ENCODE measurements around the gene ZFAND5. TPM values are rescaled to one million over a fixed set of nuclear protein-coding genes. Genes with fewer than 3 reads are reported as not detected.

ZFAND5 gene
- total RNA-seq = 189 TPM

DNA sequence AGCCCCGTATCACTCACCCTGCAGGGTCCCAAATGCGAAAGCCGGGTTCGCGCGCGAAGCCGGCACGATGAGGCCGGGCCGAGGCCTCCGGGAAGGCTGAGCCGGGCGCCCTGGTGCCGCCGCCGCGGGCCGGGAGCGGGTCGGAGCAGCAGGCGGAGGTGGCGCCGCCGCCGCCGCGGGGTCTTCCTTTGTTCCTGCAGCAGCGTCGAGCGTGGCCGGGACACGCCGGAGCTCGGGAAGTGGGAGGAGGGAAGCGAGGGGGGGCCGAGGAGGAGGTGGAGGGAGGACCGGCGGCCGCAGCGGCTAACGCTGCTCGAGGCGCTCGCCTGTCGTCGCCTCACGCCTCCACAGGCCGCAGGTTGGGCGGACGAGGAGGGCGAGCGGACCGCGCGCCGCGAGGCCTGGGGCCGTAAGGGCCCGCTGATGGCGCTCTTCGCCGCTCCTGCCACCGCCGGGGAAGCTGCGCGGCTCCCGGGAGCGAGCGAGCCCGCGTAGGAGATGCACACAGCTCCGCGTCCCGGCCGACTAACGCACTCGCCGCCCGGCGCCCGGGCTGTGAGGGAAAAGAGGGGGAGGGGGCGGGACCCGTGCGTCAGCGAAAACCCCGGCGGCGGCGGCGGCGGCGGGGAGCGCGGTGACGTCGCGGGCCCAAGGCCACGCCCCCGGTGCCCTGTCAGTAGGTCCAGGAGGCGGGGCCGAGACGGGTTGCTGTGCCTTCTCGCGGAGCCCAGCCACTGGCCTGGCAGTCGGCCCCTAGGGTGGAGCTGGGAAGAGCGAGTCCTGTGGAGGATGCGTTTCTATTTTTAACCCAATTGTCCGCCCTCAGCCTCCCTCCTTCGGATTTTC lies at the start of gene ZFAND5:
TSS of gene ZFAND5 (minus strand) at position 530 of the 846 bp plus-strand sequence. CDS start 4,430 bp downstream, outside the sequence.
- TF ChIP-seq, protein P1, sequence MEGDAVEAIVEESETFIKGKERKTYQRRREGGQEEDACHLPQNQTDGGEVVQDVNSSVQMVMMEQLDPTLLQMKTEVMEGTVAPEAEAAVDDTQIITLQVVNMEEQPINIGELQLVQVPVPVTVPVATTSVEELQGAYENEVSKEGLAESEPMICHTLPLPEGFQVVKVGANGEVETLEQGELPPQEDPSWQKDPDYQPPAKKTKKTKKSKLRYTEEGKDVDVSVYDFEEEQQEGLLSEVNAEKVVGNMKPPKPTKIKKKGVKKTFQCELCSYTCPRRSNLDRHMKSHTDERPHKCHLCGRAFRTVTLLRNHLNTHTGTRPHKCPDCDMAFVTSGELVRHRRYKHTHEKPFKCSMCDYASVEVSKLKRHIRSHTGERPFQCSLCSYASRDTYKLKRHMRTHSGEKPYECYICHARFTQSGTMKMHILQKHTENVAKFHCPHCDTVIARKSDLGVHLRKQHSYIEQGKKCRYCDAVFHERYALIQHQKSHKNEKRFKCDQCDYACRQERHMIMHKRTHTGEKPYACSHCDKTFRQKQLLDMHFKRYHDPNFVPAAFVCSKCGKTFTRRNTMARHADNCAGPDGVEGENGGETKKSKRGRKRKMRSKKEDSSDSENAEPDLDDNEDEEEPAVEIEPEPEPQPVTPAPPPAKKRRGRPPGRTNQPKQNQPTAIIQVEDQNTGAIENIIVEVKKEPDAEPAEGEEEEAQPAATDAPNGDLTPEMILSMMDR (IDR thresholded peaks at IDR 0.05) = no peak
- intact Hi-C loops (cut with DNase I) = loop anchor here (2.0 to 10.0 kb wide), 12 partner anchors 60 to 1950 kb away; partner anchors contain the start of genes ALDH1A1, CEMIP2 and KLF9
- peak within 1 kb of the TSS; percentile 92 to 99 for H3K4me3 ChIP-seq
- H3K4me1 ChIP-seq = peaks cover 0 to 11% of the 10 kb centered on the region in 2 donors
- H3K27me3 ChIP-seq = no peaks in the 10 kb centered on the region
- DNase-seq (ENCODE audit: low spot score in 2 of 2) = peak; percentile 96 to 99
- H3K27ac ChIP-seq = peak within 1 kb of the TSS; percentile 100
- no peaks in the 10 kb centered on the region for H3K9me3 ChIP-seq
- peaks cover 4 to 7% of the 10 kb centered on the region in 2 donors for H3K36me3 ChIP-seq

DNA sequence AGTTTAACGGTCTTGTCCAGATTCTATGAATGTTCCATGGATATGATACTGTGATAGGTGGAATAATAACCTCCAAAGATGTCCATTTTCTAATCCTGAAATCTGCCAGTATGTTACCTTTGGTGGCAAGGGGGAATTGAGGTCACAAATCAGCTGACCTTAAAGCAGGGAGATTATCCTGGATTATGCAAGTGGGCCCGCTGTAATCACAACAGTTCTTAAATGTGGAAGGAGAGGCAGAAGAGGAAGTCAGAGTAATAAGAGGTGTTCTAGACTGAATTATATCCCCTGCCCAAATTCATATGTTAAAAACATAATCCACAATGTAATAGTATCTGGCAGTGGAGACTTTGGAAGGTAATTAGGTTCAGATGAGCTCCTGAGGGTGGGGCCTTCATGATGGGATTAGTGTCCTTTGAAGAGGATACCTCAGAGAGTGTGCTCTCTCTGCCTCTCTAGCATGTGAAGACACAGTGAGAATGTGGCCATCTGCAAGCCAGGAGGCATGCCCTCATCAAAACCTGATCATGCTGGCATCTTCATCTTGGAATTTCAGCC lies 47.6 kb upstream of the ZFAND5 start:
- no peak overlapping the region for H3K4me3 ChIP-seq
- no peak overlapping the region for H3K27ac ChIP-seq
- H3K9me3 ChIP-seq = no peaks in the 10 kb centered on the region
- DNase-seq (ENCODE audit: low spot score in 2 of 2) = no peak
- H3K4me1 ChIP-seq = no peaks in the 10 kb centered on the region
- TF ChIP-seq, protein P1 (IDR thresholded peaks at IDR 0.05) = no peak
- H3K36me3 ChIP-seq = no peaks in the 10 kb centered on the region
- H3K27me3 ChIP-seq = no peaks in the 10 kb centered on the region
- intact Hi-C loops (cut with DNase I) = no loop called here

DNA sequence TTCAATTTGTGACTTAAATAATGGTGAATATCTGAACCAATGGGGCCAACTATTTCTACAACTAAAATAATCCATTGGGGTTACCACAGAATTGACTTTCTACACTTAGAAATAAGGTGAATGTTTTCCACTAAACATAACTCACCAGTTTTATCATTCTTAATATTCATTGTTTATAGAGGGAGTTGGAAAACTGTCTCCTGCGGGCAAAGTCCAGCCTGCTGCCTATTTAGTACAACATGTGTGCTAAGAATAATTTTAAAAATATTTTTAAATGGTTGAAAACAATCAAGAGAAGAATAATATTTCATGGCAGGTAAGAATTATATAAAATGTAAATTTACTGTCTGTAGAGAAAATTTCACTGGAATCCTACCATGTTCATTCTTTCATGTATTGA lies 45.2 kb upstream of the ZFAND5 start:
- intact Hi-C loops (cut with DNase I) = no loop called here
- Histone ChIP-seq H3K4me1 (no peaks in the 10 kb centered on the region), H3K4me3 (no peak overlapping the region), H3K27me3 (no peaks in the 10 kb centered on the region), H3K36me3 (no peaks in the 10 kb centered on the region), H3K27ac (no peak overlapping the region), H3K9me3 (no peaks in the 10 kb centered on the region)
- DNase-seq (ENCODE audit: low spot score in 2 of 2) = no peak
- TF ChIP-seq, protein P1 (IDR thresholded peaks at IDR 0.05) = no peak

DNA sequence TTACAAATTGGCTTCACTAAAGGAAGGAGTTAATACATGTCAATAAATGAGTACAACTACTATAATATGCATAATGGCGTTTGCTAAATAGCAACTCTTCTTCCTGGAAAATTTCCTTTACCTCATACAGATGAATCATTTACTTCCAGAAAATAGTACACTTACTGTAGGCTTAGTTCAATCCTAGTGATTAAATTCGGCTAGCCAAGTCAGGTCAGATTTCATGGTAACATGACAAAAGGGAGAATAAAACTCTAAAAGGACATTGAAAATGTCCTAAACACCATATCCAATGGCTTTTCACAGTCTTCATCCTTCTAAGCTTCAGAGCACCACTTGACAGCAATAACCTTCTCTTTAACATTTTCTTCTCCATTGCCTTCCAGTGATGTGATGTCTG lies 42.1 kb upstream of the ZFAND5 start:
- no peaks in the 10 kb centered on the region for H3K27me3 ChIP-seq
- no peak overlapping the region for H3K4me3 ChIP-seq
- no peaks in the 10 kb centered on the region for H3K4me1 ChIP-seq
- no peak for DNase-seq (ENCODE audit: low spot score in 2 of 2)
- no peak overlapping the region for H3K27ac ChIP-seq
- intact Hi-C loops (cut with DNase I) = no loop called here
- H3K9me3 ChIP-seq = no peaks in the 10 kb centered on the region
- H3K36me3 ChIP-seq = no peaks in the 10 kb centered on the region
- TF ChIP-seq, protein P1 (IDR thresholded peaks at IDR 0.05) = no peak

GRCh38 chr9:72402744-72403143 lies 37.7 kb upstream of the ZFAND5 start:
- Histone ChIP-seq H3K4me3 (no peak overlapping the region), H3K9me3 (no peaks in the 10 kb centered on the region), H3K4me1 (no peaks in the 10 kb centered on the region), H3K27me3 (no peaks in the 10 kb centered on the region), H3K36me3 (no peaks in the 10 kb centered on the region), H3K27ac (no peak overlapping the region)
- TF ChIP-seq, protein P1 (IDR thresholded peaks at IDR 0.05) = no peak
- intact Hi-C loops (cut with DNase I) = no loop called here
- no peak for DNase-seq (ENCODE audit: low spot score in 2 of 2)

Measured in ascending aorta (tissue), 2 donors.